ENCODE measurements around the gene PACRGL.

PACRGL gene

DNA sequence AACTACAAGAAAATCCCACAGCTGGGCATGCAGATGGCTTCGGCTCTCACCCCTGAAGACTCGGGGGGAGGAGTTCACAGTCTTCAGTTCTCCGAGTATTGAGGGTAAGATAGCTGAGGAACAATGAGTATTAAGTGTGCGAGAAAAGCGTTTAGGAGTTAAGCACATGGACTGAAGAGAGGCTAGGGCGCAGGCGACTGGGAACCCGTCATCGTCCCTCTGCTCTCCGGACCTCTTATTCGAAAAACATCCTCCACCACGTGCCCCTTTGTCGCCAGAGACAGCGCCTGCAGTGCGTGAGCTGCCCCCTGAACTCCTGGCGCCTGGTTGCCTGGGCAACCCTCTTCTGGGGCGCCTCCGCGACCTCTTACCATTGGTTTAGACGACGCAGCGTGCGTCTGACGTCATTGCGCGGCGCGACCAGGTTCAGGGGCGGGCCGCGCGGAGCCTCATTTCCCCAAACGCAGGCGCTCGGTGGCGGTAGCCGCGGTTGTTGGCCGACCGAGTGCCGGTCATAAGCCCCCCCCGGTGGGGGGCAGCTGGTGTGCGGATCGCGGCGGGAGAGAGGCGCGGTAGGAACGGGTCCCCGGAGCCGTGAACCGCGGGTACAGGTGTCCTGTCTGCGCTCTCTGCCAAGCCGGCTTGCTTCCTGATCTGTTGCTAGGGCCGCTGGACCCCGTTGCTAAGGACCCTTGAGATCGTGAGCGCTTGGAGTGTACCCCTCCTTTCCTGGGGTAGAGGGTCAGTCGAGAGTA, at the start of gene PACRGL:
TSS of gene PACRGL (plus strand) at position 452 of the 755 bp plus-strand sequence. CDS start 4,024 bp downstream, outside the sequence.
- DNase-seq (ENCODE audit: extremely low read depth, low read depth): peak; percentile 69
- TF ChIP-seq, protein P1, sequence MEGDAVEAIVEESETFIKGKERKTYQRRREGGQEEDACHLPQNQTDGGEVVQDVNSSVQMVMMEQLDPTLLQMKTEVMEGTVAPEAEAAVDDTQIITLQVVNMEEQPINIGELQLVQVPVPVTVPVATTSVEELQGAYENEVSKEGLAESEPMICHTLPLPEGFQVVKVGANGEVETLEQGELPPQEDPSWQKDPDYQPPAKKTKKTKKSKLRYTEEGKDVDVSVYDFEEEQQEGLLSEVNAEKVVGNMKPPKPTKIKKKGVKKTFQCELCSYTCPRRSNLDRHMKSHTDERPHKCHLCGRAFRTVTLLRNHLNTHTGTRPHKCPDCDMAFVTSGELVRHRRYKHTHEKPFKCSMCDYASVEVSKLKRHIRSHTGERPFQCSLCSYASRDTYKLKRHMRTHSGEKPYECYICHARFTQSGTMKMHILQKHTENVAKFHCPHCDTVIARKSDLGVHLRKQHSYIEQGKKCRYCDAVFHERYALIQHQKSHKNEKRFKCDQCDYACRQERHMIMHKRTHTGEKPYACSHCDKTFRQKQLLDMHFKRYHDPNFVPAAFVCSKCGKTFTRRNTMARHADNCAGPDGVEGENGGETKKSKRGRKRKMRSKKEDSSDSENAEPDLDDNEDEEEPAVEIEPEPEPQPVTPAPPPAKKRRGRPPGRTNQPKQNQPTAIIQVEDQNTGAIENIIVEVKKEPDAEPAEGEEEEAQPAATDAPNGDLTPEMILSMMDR (IDR thresholded peaks at IDR 0.05; ENCODE audit: low read depth, low read length): no peak

DNA sequence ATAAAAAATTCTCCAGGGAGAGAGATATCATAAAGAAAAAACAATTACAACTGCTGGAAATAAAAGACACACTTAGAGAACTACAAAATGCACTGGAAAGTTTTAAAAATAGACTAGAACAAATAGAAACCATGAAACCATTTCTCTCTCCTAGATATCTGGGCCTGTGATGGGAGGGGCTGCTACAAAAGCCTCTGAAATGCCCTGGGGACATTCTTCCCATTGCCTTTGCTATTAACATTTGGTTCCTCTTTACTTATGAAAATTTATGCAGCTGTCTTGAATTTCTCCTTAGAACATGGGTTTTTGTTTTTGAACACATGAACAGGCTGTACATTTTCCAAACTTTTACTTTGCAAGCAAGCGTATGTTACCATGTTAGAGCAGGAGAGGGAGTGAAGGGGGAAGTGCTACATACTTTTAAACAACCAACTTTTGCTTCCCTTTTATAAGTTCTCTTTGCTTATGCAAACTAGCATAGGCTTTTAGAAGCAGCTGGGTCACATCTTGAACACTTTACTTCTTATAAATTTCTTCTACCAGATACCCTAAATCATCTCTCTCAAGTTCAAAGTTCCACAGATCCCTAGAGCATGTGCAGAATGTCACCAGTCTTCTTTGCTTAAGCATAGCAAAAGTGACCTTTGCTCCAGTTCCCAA, 47.9 kb upstream of the PACRGL start:
- DNase-seq (ENCODE audit: extremely low read depth, low read depth): no peak
- TF ChIP-seq, protein P1 (IDR thresholded peaks at IDR 0.05; ENCODE audit: low read depth, low read length): no peak

DNA sequence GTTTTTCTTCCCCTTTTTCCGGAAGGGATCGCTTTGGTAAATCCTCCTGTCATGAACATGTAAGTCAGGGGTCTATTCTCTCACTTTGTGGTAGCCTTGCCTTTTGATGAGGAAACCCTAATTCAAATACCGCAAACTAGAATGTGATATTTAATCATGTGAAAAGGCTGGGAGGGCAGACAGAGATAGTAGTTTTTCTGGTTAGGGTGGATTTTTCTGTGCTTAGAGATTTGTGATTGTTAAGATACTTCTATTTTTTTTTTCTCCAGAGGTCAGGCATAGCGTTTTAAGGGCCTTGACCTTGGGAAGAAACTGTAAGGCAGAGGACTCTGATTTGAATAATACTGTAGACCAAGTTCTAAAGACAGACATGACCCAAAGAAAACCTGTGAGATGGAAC, 41.8 kb upstream of the PACRGL start:
- DNase-seq (ENCODE audit: extremely low read depth, low read depth): no peak
- TF ChIP-seq, protein P1 (IDR thresholded peaks at IDR 0.05; ENCODE audit: low read depth, low read length): no peak

DNA sequence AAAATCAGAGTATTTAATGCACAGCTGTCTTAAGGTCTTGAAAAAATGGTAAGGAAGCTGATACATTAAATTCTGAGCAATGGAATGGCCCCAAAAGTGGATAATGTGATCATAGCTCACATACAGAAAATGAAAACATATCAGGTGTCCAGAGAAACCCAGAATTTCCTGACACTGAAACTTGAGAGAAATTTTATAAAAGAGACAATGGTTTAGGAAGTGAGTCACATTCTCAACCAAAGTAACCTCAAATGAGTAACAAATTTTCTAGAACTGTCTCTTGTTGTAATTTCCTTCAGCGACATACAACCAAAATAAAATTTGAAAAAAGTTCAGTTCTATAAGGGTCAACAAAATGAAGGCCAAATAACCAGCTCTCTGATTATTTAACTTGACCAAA, 37.4 kb upstream of the PACRGL start:
- DNase-seq (ENCODE audit: extremely low read depth, low read depth): no peak
- TF ChIP-seq, protein P1 (IDR thresholded peaks at IDR 0.05; ENCODE audit: low read depth, low read length): no peak

DNA sequence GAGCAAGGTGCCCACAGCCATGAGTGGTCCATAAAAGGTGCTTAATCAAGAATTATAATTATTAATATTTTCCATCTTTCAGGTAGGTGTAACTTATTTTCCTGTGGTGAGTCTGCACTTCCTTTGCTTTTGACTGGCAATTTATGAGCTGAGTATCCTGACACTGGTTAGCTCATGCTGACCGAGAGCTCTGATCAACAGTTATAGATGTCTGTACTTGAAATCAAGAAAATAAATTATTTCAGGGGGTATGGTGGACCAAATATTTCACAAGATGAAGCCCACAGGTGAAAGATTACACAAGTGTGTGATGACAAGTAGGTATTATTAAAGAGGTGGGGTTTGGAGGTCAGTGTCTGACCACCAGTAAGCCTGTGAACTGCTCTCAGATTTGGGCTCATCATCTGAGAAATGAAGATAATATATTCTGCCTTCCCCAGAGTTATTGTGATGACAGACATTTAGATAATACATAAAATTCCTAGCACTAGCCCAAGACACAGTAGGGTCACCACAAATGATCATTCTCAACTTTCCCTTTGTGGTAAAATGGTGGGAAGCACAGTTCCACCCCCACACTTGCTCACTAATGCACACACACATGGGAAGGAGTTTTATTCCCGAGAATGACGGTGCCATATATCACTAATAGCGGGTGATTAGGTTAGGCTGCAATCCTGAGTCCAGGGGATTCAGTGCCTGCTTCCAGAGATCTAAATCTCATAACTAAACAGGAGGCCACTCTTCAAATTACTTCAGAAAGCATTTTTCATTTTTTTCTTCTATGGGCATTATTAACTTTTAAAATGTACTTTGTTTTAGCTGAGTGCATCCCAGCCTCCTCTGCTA, 34.0 kb upstream of the PACRGL start:
- no peak for DNase-seq (ENCODE audit: extremely low read depth, low read depth)
- TF ChIP-seq, protein P1 (IDR thresholded peaks at IDR 0.05; ENCODE audit: low read depth, low read length): no peak

DNA sequence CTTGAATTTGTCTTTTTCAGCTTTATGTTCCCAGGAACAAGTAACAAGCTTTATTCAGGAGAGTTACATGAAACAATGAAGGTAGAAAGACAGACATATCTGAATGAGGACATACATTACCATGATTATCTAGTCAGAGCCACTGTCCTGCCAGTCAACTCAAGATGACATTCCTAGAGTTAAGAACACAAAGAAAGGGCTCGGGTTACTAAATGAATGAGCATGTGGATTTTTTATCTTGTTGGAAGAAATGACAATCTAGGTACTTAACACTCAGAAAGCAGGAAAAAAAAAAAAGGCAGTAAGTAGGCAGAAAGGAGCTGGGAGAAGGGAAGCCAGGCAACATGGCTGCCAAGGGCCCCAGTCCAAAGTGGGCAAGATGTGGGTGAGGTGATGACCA, 28.0 kb upstream of the PACRGL start:
- TF ChIP-seq, protein P1 (IDR thresholded peaks at IDR 0.05; ENCODE audit: low read depth, low read length): no peak
- no peak for DNase-seq (ENCODE audit: extremely low read depth, low read depth)

All from AG09319 (cell line).